GM19372 (cell line): ENCODE measurements around the gene ATG4B.

Experiments
- ATAC-seq: cut with Tn5 transposase; IDR thresholded peaks from one replicate; pipeline ENCODE4 v1.9.1; 2021; ENCODE audit warnings: mild to moderate bottlenecking, low read depth, moderate library complexity; ENCODE audit not compliant: unreplicated experiment

ATG4B gene

DNA sequence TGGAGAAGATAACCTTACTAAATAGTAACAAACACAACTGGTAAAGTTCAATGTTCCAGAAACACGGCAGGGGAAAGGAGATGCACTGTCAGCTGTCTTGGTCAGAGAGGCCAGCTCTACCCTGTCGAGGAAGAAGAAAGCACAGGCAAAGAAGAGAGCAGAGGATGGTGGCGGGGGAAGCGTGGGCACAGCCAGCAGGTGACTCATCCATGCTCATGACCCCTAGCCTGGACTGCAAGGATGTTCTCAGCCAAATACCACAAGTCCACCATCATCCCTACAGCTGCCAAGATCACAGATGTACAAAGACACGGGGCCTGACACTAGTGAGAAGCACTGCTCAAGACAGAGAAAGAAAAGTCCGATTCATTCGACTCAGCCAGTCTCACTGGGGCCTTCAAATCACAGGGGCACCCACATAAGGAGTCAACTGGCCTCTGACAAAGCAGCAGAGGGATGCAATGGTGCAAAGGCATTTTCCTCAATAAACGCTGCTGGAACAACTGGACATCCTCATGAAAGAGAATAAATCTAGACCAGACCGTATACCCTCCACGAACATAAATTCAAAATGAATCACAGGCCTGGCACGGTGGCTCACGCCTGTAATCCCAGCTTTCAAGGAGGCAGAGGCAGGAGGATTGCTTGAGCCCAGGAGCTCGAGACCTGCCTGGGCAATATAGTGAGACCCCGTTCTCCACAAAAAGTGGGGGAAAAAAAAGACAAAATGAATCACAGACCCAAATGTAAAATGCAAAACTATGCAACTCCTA, 43.5 kb downstream of the ATG4B start:
- ATAC-seq = no peak

DNA sequence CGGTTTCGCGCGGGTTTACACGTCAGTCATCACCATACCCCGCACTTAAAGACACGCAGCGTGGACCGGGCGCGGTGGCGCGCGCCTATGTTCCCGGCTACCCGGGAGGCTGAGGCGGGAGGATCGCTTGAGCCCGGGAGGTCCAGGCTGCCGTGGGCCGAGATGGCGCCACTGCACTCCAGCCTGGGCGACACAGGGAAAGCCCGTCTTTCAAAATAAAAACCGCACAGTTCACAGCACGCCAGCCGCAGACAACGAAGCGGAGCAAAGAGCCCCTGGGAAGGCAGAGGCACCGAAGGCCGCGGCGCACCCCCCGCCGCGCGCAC, 48.8 kb downstream of the ATG4B start:
- peak; percentile 4 for ATAC-seq

GRCh38 chr2:241686650-241687425, 49.3 kb downstream of the ATG4B start, which contains the start of gene DTYMK:
Gene DTYMK (minus strand): TSS chr2:241686815. CDS start chr2:241686783, 32 bp downstream.
- ATAC-seq = peak; percentile 92

- ATAC-seq = no peak
These were observed 51.8 kb downstream of the ATG4B start for GRCh38 chr2:241689306-241689705.

DNA sequence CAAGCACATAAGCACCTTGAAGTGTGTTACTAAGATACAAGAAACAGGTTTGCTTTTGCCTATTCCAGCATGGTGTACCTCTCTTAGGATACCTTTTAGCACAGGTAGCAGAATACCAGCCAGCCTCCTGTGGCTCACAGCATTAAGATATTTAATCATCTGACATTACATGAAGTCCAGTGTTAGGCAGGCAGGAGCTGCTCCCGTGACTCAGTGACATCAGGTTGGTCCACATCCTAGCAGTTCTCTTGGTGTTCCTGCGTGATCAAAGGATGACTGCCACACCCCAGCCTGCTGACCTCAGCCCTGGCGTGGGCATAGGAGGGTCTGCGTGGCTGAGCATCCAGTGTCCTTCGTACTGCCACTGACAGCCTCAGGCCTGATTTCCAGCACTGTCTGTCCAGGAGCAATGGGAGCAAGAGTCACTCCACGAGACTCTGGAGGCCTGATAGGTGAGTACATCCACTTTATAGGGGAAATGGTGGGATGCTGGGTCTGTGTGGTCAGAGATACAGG, 52.8 kb downstream of the ATG4B start:
- no peak for ATAC-seq

GRCh38 chr2:241692448-241692847, 55.0 kb downstream of the ATG4B start:
- no peak for ATAC-seq

- no peak for ATAC-seq
These were observed 58.2 kb downstream of the ATG4B start for GRCh38 chr2:241695651-241696050.

- ATAC-seq = no peak
These were observed 63.6 kb downstream of the ATG4B start for GRCh38 chr2:241701149-241701398.

DNA sequence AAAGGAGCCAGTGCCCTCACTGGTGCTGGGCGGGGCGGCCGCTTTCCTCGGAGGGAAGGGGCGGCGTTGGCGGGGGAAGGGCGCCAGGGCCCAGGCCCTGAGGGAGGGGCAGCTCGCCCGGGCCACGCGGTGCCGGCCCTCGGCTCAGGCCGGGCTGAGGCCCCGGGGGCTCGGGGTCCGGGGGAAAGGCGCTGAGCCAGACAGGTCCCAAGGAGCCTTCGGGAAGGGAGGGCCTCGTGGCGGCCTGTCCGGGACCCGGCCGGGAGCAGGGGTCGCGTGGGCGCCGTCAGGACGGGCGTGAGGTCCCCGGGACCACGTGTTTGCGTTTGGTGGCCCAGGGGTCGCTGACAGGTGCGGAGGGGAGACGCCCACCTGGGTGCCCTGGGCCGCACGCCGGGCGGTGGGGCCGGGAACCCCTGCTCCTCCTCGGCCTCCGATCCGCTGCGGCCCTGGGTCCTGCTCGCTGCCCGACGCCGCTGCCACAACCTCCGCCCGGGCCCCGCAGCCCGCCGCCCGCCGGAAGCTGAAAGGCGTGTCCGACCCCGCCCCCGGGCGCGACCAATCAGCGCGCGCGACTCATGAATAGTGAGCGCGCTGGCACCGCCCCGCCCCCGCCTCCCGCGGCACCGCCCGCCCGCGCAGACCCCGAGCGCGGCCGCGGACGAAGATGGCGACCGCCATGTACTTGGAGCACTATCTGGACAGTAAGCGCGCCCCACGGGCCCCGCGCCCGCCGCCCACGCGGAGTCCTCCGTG, 64.1 kb downstream of the ATG4B start, which contains the start of gene ING5:
Gene ING5 (plus strand): TSS at position 641 of the 756 bp plus-strand sequence. CDS start 27 bp downstream, at position 668.
- ATAC-seq = peak; percentile 48

DNA sequence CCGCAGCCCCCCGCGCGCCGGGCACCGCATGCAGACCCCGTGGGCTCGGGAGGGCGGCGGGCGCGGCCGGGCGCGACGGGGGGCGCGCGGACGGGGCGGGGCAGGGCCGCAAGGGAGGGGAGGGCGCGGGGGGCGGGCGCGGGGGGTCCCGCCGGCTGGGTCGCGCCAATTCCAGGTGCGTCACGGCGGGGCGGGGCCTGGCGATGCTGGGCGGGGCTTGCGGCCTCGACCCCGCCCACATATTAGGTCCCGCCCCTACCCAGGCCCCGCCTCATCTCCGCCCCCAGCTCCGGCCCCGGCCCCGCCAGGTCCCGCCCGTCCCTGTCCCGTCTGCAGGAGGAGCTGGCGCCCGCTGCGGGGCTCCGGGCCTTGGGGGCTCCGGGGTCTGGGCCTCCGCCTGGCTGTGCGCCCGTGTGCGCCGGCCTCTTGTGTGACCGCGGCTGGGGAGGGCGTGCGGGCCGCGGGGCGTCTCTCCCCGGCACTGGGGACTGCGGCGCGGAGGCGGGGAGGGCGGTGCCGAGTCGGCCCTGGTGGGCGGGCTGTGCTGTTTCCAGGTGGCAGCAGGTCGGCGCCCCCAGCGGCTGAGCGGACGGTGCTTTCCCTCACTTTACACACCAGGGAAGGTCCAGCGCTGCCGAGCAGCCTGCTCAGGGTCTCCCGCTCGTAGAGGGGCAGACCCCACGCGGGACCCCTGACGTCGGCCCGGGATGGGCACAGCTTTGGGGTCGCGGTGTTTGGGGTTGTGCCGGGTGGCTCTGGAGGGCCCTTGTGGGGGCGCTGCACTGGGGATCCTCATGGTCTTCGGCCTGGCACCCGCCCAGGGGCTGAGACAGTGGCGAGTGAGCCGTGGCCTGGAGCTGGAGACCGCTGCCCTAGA, 64.9 kb downstream of the ATG4B start:
- peak; percentile 55 for ATAC-seq

GRCh38 chr2:241703032-241703604, 65.6 kb downstream of the ATG4B start:
- ATAC-seq = no peak

GRCh38 chr2:241706537-241706936, 69.0 kb downstream of the ATG4B start:
- no peak for ATAC-seq

- ATAC-seq = no peak
These were observed 71.4 kb downstream of the ATG4B start for GRCh38 chr2:241708879-241709278.

GRCh38 chr2:241719093-241719492, 81.6 kb downstream of the ATG4B start:
- ATAC-seq = no peak

GRCh38 chr2:241720099-241720498, 82.6 kb downstream of the ATG4B start:
- no peak for ATAC-seq

- ATAC-seq = no peak
These were observed 83.1 kb downstream of the ATG4B start for GRCh38 chr2:241720560-241720959.

- ATAC-seq = no peak
These were observed 84.4 kb downstream of the ATG4B start for GRCh38 chr2:241721852-241722251.

- ATAC-seq = no peak
These were observed 85.5 kb downstream of the ATG4B start for GRCh38 chr2:241722896-241723454.
